Neural progenitor cell (in vitro differentiated cells): Measurements from ENCODE around the gene IFRD2. TPM values are rescaled to one million over a fixed set of nuclear protein-coding genes. Genes with fewer than 3 reads are reported as not detected.

Source experiments
- DNase-seq: peaks from one replicate; pipeline ENCODE4 v3.0.0-alpha.2; 2016; ENCODE audit warnings: low spot score
- H2AFZ ChIP-seq: fragments of 200-600 bp; sonication (generic); replicated peaks from 2 replicates; pipeline ENCODE4 v1.6.1; 2016; ENCODE audit warnings: antibody characterized with exemption
- H3F3A ChIP-seq: fragments of 200-600 bp; sonication (generic); 2 replicates; pipeline ENCODE4 v1.6.1; 2016; ENCODE audit warnings: antibody characterized with exemption, low read depth
- H3K27ac ChIP-seq: fragments of 200-600 bp; sonication (generic); 2 replicates; pipeline ENCODE4 v1.5.1; 2016; ENCODE audit warnings: mild to moderate bottlenecking
- H3K27me3 ChIP-seq: fragments of 200-600 bp; sonication (generic); 2 replicates; pipeline ENCODE4 v1.6.1; 2016; ENCODE audit warnings: mild to moderate bottlenecking, moderate library complexity
- H3K36me3 ChIP-seq: fragments of 200-600 bp; sonication (generic); 2 replicates; pipeline ENCODE4 v1.5.1; 2016
- H3K4me1 ChIP-seq: fragments of 200-600 bp; sonication (generic); 2 replicates; pipeline ENCODE4 v1.6.1; 2016; ENCODE audit warnings: mixed run types
- H3K4me2 ChIP-seq: fragments of 200-600 bp; sonication (generic); 2 replicates; pipeline ENCODE4 v1.6.1; 2016
- H3K4me3 ChIP-seq: fragments of 200-600 bp; sonication (generic); 2 replicates; pipeline ENCODE4 v1.5.1; 2016
- H3K79me2 ChIP-seq: fragments of 200-600 bp; sonication (generic); 2 replicates; pipeline ENCODE4 v1.6.1; 2016; ENCODE audit warnings: low read depth
- H3K9ac ChIP-seq: fragments of 200-600 bp; sonication (generic); 2 replicates; pipeline ENCODE4 v1.6.1; 2016
- H3K9me3 ChIP-seq: fragments of 200-600 bp; sonication (generic); 2 replicates; pipeline ENCODE4 v1.5.1; 2016; ENCODE audit warnings: low read depth
- H4K20me1 ChIP-seq: fragments of 200-600 bp; sonication (generic); 2 replicates; pipeline ENCODE4 v1.6.1; 2016; ENCODE audit warnings: low read depth
- H3K27ac Mint-ChIP-seq: 3 replicates; pipeline ENCODE4 v1.8.0; 2021; ENCODE audit warnings: mixed read lengths
- H3K27me3 Mint-ChIP-seq: 2 replicates; pipeline ENCODE4 v1.8.0; 2022; ENCODE audit warnings: low read depth, mild to moderate bottlenecking, inconsistent platforms, moderate library complexity, mixed read lengths; ENCODE audit not compliant: insufficient read depth
- H3K36me3 Mint-ChIP-seq: 3 replicates; pipeline ENCODE4 v1.8.0; 2021; ENCODE audit warnings: mixed read lengths
- H3K4me1 Mint-ChIP-seq: 3 replicates; pipeline ENCODE4 v1.8.0; 2021; ENCODE audit warnings: mixed read lengths
- H3K4me3 Mint-ChIP-seq: 3 replicates; pipeline ENCODE4 v1.8.0; 2021; ENCODE audit warnings: mild to moderate bottlenecking, moderate library complexity, mixed read lengths
- H3K9me3 Mint-ChIP-seq: 3 replicates; pipeline ENCODE4 v1.8.0; 2020; ENCODE audit warnings: mixed read lengths
- CTCF ChIP-seq: fragments of 200-600 bp; sonication (generic); IDR thresholded peaks from 2 replicates; pipeline ENCODE4 v1.5.1; 2017; ENCODE audit warnings: antibody characterized with exemption, mild to moderate bottlenecking
- EZH2 ChIP-seq: fragments of 200-600 bp; sonication (generic); IDR thresholded peaks from 2 replicates; pipeline ENCODE4 v1.6.1; 2017; ENCODE audit warnings: antibody characterized with exemption, mild to moderate bottlenecking, moderate library complexity
- EZH2phosphoT487 ChIP-seq: fragments of 200-600 bp; sonication (generic); IDR thresholded peaks from 2 replicates; pipeline ENCODE4 v1.6.1; 2017; ENCODE audit warnings: antibody characterized with exemption
- total RNA-seq: library from RNA; depleted of rRNA; stranded (reverse); fragments of >200 nt; gene quantifications from 2 replicates; pipeline ENCODE4 v1.2.3, GENCODE V29; 2015; ENCODE audit warnings: low replicate concordance

IFRD2 gene
- total RNA-seq, 1 donor from 2014 or later = 26.4 TPM

- H4K20me1 ChIP-seq = peaks cover 66% of the 10 kb centered on the region
- peak overlapping the region; percentile 97 for H3K4me2 ChIP-seq
- peak overlapping the region; percentile 82 for H3K9ac ChIP-seq
- H3K36me3 ChIP-seq = no peaks in the 10 kb centered on the region
- peak overlapping the region; percentile 88 for H3K27ac ChIP-seq
- H3K9me3 Mint-ChIP-seq = no peaks in the 10 kb centered on the region
- H3K27ac Mint-ChIP-seq = no peak overlapping the region
- no peaks in the 10 kb centered on the region for H3K27me3 ChIP-seq
- H3K27me3 Mint-ChIP-seq = peaks cover 18% of the 10 kb centered on the region
- no peak overlapping the region for H2AFZ ChIP-seq
- peaks cover 55% of the 10 kb centered on the region for H3K4me1 ChIP-seq
- peaks cover 9% of the 10 kb centered on the region for H3K36me3 Mint-ChIP-seq
- peak overlapping the region; percentile 89 for H3K4me3 ChIP-seq
- peaks cover 53% of the 10 kb centered on the region for H3F3A ChIP-seq
- DNase-seq = no peak
- H3K4me3 Mint-ChIP-seq = peak overlapping the region; percentile 100
- no peak for TF ChIP-seq EZH2phosphoT487
- no peak for TF ChIP-seq CTCF
- TF ChIP-seq EZH2 = no peak
- H3K79me2 ChIP-seq = peaks cover 76% of the 10 kb centered on the region
- no peaks in the 10 kb centered on the region for H3K9me3 ChIP-seq
- H3K4me1 Mint-ChIP-seq = peaks cover 70% of the 10 kb centered on the region
These were observed 53.6 kb downstream of the IFRD2 start for GRCh38 chr3:50238549-50239026.

- DNase-seq = peak; percentile 69
- Mint-ChIP-seq H3K4me3 (peak overlapping the region; percentile 100), H3K27ac (no peak overlapping the region), H3K9me3 (no peaks in the 10 kb centered on the region), H3K4me1 (peaks cover 74% of the 10 kb centered on the region), H3K27me3 (peaks cover 20% of the 10 kb centered on the region), H3K36me3 (peaks cover 11% of the 10 kb centered on the region)
- peak overlapping the region; percentile 89 for H3K4me3 ChIP-seq
- no peaks in the 10 kb centered on the region for H3K9me3 ChIP-seq
- H3K4me2 ChIP-seq = peak overlapping the region; percentile 97
- peak overlapping the region; percentile 82 for H3K9ac ChIP-seq
- no peaks in the 10 kb centered on the region for H3K27me3 ChIP-seq
- H3K36me3 ChIP-seq = no peaks in the 10 kb centered on the region
- H3K79me2 ChIP-seq = peaks cover 70% of the 10 kb centered on the region
- H3K27ac ChIP-seq = peak overlapping the region; percentile 88
- H2AFZ ChIP-seq = no peak overlapping the region
- TF ChIP-seq EZH2 (no peak), CTCF (no peak), EZH2phosphoT487 (no peak)
- H3K4me1 ChIP-seq = peaks cover 57% of the 10 kb centered on the region
- peaks cover 63% of the 10 kb centered on the region for H4K20me1 ChIP-seq
- peaks cover 53% of the 10 kb centered on the region for H3F3A ChIP-seq
These were observed 54.3 kb downstream of the IFRD2 start for GRCh38 chr3:50237754-50238548.

Other genes with a start within 250 kb of the IFRD2 start
- 282 and 372 TPM in 2 replicates for gene RBM5, start 203.5 kb downstream of the IFRD2 start, total RNA-seq
- gene SEMA3F, start 137.1 kb downstream of the IFRD2 start, total RNA-seq = 14.5 and 42.5 TPM in 2 replicates
- gene GNAT1, start 100.8 kb downstream of the IFRD2 start, total RNA-seq = 0.03 TPM in 1 of 2 replicates, not detected in the other
- gene SLC38A3, start 87.2 kb downstream of the IFRD2 start, total RNA-seq = 0.17 and 0.77 TPM in 2 replicates
- 249 and 321 TPM in 2 replicates for gene GNAI2, start 56.2 kb downstream of the IFRD2 start, total RNA-seq
- gene SEMA3B, start 23.3 kb downstream of the IFRD2 start, total RNA-seq = 0.80 and 8.6 TPM in 2 replicates
- gene LSMEM2, start 13.3 kb downstream of the IFRD2 start, total RNA-seq = 0.37 TPM in 1 of 2 replicates, not detected in the other
- 2.2 and 4.9 TPM in 2 replicates for gene HYAL3, start 7.0 kb upstream of the IFRD2 start, total RNA-seq
- 10.1 and 21.8 TPM in 2 replicates for gene NAA80, start 7.0 kb upstream of the IFRD2 start, total RNA-seq
- gene HYAL1, start 11.1 kb upstream of the IFRD2 start, total RNA-seq = 1.6 and 3.0 TPM in 2 replicates
- 38.9 and 92.3 TPM in 2 replicates for gene HYAL2, start 30.3 kb upstream of the IFRD2 start, total RNA-seq
- gene TUSC2, start 35.8 kb upstream of the IFRD2 start, total RNA-seq = 14.9 and 36.1 TPM in 2 replicates
- gene RASSF1, start 48.4 kb upstream of the IFRD2 start, total RNA-seq = 13.7 and 19.5 TPM in 2 replicates
- gene ZMYND10, start 53.3 kb upstream of the IFRD2 start, total RNA-seq = 0.37 and 1.7 TPM in 2 replicates
- 15.5 and 35.7 TPM in 2 replicates for gene NPRL2, start 58.3 kb upstream of the IFRD2 start, total RNA-seq
- 2.2 and 13.8 TPM in 2 replicates for gene CYB561D2, start 58.4 kb upstream of the IFRD2 start, total RNA-seq
- 6.3 and 28.0 TPM in 2 replicates for gene TMEM115, start 67.1 kb upstream of the IFRD2 start, total RNA-seq
- 4.3 and 9.5 TPM in 2 replicates for gene CACNA2D2, start 211.2 kb upstream of the IFRD2 start, total RNA-seq